Retinal pigment epithelial cell (primary cell): Measurements from ENCODE around the gene RITA1.

ENCODE experiments used
- DNase-seq: peaks from one replicate; pipeline ENCODE4 v3.0.0-alpha.2; 2010; ENCODE audit warnings: low read depth
- H3K4me3 ChIP-seq: 2 replicates; pipeline ENCODE4 v1.5.1; 2011; ENCODE audit warnings: mild to moderate bottlenecking, low read length, control low read depth, moderate library complexity
- TF ChIP-seq, protein P1 (sequence below): conservative IDR thresholded peaks from 2 replicates; pipeline ENCODE4 v1.5.1; 2011; ENCODE audit warnings: low read depth, low read length, control low read depth, inconsistent platforms

RITA1 gene

DNA sequence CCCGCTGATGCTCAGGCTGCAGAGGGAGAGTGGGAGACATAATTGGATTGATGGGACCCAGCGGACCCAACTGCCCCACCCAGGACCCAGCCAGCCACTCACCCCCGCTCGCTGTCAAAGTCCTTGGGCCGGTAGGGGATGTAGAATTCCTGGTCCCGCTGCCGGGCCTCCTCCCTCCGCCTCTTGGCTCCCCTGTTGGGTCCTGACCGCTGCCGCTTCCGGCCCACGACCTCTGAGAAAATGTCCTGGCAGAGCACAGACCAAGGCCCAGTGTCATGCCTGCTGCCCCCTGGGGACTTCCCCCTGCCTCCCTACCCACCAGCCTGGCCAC lies 22.5 kb upstream of the RITA1 start:
- no peak overlapping the region for H3K4me3 ChIP-seq
- no peak for DNase-seq
- TF ChIP-seq, protein P1, sequence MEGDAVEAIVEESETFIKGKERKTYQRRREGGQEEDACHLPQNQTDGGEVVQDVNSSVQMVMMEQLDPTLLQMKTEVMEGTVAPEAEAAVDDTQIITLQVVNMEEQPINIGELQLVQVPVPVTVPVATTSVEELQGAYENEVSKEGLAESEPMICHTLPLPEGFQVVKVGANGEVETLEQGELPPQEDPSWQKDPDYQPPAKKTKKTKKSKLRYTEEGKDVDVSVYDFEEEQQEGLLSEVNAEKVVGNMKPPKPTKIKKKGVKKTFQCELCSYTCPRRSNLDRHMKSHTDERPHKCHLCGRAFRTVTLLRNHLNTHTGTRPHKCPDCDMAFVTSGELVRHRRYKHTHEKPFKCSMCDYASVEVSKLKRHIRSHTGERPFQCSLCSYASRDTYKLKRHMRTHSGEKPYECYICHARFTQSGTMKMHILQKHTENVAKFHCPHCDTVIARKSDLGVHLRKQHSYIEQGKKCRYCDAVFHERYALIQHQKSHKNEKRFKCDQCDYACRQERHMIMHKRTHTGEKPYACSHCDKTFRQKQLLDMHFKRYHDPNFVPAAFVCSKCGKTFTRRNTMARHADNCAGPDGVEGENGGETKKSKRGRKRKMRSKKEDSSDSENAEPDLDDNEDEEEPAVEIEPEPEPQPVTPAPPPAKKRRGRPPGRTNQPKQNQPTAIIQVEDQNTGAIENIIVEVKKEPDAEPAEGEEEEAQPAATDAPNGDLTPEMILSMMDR: no peak

DNA sequence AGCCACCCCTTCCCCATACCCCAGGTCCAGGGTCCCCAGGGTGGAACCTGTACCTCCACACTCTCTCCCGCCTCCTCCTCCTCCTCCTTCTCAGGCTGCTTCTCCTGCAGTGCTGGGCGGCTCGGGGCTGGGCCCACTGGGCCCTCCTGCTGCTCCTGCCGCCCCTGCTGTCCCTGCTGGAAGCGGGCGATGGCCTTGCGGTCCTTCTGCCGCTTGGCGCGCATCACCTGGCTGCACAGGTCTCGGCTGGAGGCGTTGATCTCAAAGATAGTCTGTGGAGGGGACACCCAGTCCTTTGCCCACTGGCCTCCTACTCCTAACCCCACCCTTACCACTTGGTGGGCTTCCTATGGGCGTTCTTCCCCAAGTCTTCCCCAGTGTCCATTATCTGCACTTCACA lies 21.5 kb upstream of the RITA1 start:
- no peak for DNase-seq
- TF ChIP-seq, protein P1: no peak
- H3K4me3 ChIP-seq: no peak overlapping the region

DNA sequence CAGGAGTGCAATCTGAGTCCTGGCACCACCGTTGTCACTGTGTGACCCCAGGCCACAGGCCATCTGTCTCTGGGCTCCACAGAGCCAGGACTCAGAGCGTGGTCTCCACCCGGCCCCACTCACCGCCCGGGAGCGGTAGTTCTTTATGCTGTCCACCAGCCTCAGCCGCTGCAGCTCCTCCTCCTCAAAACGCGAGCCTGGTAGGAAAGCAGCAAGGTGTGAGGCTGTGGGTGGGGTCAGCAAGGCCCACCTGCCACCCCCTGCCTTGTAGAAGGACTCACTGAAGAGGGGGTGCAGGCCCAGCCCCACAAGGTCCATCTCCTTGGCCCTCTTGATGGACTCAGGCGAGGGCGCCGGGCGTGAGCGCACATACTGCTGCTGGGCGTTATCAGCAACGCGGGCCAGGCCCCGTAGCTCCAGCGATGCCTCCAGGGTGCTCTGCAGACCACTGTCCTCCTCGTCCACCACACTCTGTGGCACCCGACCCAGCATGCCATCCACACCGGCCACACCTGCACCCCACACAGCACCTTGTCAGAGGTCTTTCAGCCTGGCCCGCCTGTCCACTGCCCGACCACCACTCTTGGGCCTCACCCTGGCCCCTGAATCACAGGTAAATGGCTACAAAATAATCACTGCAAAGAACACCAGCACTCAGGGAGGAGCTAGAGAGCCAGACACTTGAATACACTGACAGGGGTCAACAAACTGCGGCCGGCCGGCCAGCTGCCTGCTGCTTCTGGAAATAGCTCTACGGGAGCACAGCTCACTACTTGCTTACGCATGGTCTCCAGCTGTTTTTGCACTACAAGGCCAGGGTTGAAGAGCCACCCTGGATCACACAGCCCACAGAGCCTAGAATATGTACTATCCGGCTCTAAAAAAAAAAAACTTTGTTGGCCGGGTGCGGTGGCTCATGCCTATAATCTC lies 19.7 kb upstream of the RITA1 start:
- TF ChIP-seq, protein P1: no peak
- no peak overlapping the region for H3K4me3 ChIP-seq
- no peak for DNase-seq

DNA sequence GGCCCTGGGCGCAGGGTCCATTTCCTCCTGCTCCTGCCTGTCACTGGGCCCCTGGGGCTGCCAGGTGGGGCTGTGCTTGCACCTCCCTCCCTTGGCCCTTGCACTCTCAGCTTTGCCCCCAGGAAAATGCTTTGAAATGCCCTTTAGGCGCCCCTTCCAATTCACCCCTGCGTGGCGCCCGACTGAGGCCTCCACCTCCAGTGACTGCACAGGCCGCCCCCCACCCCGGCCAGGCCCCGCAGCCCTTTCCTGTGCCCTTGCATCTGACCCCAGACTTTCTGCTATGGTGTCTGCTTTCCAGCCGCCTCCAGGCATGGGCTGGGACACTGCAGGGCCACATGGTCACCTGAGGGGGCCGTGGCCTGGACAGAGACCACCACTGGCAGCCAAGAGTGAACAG lies 17.7 kb upstream of the RITA1 start:
- TF ChIP-seq, protein P1: no peak
- H3K4me3 ChIP-seq: no peak overlapping the region
- DNase-seq: no peak

DNA sequence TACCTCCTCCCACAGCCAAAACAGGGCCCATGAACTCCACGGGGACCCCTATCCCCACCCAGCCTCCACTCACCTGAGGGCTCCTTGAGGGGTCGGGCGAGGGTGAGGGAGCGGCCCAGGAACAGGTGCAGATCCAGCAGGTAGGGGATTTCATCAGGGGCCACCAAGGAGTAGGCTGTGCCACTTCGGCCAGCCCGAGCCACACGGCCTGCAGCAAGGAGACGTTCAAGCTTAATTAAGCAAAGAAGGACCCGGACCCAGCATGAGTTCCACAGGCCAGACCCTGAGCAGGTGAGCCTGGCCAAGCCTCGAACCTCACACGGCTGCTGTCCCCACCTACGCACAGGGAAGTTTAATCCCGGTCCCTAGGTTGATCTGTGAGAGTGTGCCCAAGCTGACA lies 15.8 kb upstream of the RITA1 start:
- TF ChIP-seq, protein P1: no peak
- no peak overlapping the region for H3K4me3 ChIP-seq
- DNase-seq: no peak

DNA sequence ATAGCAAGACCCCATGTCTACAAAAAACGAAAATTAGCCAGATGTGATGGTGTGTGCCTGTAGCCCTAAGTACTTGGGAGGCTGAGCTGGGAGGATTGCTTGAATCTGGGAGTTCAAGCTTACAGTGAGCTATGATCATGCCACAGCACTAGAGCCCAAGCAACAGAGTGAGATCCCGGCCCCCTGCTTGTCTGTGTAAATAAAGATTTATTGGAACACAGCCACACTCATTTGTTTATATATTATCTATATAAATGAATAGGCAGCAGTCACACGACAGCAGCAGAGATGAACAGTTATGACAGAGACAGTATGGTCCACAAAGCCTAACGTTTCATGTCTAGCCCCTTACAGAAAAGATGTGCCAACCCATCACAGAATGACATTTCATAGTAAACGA lies 15.1 kb upstream of the RITA1 start:
- DNase-seq: no peak
- H3K4me3 ChIP-seq: no peak overlapping the region
- TF ChIP-seq, protein P1: no peak

DNA sequence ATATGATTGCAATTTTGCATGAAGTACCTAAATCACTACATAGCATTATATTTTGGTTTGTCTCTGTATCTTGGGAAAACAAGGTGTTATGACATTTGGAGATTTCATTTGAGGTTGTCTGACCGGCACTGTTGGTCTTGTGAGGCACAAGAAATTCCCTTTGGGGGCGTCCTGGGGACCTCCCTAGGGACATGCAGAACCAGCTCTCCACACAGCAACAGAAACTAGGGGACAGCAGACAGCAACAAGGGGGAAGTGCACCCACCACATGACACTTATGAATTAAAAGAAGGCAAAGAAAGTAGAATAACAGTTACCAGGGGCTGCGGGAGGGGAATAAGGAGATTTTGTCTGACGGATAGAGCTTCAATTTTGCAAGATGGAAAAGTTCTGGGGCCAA lies 14.6 kb upstream of the RITA1 start:
- DNase-seq: no peak
- TF ChIP-seq, protein P1: no peak
- no peak overlapping the region for H3K4me3 ChIP-seq
